ENCODE measurements around the gene ATXN3.

Gene ATXN3

DNA sequence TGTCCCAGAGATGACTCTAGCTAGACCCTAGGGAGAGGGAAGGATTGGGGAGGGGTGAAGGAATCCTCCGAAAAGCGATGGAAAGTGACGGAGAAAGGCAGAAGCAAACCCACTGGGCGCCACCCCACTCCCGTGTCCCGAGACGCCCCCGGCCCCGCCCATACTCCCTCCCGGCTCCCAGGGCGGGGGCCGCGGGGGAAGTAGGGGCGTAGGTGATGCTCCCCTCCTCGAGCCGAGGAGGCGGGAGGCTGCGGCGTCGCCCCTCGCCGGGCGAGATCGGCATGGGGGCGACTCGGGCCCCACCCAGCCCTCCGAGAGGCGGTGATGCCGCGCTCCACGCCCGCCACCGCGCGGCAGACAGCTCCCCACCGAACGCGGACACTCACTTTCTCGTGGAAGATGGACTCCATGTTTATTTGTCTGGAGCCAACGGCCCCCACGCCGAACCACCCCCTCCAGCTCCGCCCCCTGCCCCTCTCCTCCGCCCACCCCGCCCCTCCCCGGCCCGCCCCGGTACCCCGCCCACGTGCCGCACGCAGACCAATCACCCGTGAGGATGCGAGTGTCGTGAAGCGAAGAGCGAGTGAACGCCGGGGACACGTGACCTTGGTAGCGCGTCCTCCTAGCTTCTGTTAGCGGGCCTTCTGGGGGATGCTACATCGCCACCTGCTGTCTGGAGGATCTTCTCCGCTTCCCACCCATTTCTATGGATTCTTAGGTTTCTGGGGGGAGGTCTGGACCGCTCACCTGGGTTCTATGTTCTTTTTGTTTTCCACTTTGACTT is at the start of gene ATXN3:
Gene ATXN3 (minus strand): TSS at position 440 of the 784 bp plus-strand sequence. CDS start 30 bp downstream, at position 410.
- peak; percentile 93 for DNase-seq (ENCODE audit: low read depth)

DNA sequence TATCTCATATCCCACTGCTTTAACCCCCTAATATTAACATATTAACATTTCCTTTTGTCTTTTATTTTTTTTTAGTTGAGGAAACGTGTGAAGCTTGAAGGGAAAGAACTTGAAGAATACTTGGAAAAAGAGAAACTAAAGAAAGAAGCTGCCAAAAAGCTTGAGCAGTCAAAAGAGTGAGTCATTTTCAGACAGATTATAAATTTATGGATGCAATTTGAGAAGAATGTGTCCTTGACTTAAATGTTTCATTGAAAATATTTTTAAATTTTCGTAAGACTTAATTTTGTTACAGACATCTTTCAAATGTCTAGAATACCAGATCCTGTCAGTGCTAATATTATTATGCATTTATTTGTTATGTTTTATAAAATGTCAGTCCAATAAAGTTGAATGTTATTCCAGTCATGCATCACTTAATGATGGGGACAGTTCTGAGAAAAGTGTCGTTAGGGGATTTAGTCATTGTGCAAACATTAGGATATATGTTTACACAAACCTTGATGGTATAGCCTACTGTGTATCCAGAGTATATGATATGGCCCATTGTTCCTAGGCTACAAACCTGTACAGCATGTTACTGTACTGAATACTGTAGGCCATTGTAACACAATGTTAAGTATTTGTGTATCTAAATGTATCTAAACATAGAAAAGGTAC is 48.0 kb upstream of the ATXN3 start:
- no peak for DNase-seq (ENCODE audit: low read depth)

- no peak for DNase-seq (ENCODE audit: low read depth)
Measured at GRCh38 chr14:92153581-92153980, 47.2 kb upstream of the ATXN3 start.

DNA sequence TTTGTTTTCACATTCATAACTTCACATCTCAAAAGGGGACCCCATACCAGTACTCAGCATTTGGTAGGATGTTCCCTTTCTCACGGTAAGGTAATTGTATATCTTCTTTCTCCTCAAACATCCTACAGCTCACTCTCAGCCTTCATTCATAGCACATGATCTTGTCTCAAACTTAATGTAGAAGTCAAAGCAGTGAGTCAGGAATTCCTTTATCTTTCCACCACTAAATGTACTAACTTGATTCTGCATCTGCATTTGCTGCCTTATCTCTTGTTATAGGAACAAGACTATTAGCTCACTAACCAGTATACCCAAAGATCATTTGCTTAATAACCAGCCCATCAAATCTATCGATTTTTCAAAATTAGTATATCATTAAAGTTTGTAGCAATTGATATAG is 38.3 kb upstream of the ATXN3 start:
- no peak for DNase-seq (ENCODE audit: low read depth)

DNA sequence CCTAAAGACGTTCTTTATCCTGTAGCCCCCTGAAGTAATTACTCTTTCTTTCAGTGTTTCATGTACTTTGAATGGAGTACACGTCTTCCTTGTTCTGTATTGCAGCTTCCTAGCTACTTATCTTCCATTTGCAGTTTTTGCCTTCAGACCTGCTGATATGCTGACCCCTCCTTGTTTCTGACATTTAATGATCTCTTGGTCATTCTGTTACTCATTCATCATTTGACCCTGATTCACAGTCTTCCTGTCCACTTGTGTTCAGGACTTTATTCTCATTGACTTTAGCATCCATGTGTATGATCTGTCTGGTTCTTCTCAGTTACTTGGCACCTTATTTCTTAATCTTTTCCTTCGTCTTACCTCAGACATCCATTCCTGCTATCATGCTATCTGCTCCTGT is 37.6 kb upstream of the ATXN3 start:
- no peak for DNase-seq (ENCODE audit: low read depth)

DNA sequence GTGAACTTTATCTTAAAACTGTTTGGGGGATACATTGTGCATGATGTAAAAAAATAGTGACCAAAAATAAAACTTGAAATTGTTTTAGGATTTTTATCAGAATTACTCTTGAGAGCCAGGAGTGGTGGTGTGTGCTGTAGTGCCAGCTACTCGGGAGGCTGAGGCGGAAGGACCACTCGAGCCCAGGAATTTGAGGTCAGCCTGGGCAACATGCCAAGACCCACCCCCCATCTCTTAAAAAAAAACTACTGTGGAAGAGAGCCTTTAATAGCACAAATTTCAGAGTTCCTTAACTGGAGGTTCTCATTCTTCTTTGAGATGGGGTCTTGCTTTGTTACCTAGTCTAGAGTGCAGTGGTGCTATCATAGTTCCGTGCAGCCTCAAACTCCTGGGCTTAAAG is 36.9 kb upstream of the ATXN3 start:
- no peak for DNase-seq (ENCODE audit: low read depth)

- no peak for DNase-seq (ENCODE audit: low read depth)
Measured at GRCh38 chr14:92135269-92135668, 28.9 kb upstream of the ATXN3 start.

DNA sequence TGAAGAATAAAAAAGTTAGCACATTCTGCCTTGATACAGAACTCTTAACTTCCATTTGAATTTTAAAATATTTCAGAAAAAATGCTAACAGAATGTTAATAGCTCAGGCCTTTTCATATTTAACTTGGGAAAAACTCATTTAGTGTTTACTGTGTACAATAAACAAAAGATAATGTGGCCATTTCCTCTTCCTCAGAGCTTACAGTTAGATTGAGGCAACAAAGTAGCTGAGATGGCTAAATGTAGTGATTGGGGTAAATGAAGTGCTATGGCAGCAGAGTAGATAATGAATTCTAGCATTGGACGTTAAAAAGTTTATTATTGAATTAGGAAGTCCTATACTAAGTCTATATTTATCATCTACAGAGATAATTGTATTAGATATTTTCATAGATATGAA is 28.1 kb upstream of the ATXN3 start:
- DNase-seq (ENCODE audit: low read depth) = no peak

GRCh38 chr14:92122761-92123160 is 16.4 kb upstream of the ATXN3 start:
- DNase-seq (ENCODE audit: low read depth) = no peak

DNA sequence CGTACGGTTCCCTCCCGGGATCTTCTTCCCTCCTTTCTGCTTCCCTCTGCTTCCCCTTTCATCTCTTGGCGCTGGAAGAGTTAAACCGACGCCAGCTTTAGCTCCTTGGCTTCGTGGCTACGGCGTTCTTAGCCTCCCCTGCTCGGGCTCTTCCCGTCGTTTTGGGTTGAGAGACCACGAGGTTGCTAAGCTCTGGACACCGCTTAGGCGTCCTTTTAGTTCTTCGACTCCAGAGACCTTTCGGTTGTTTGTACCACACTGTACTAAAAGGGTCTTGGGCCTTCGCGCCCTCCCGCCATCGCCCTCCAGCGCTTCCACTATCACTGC is 15.9 kb upstream of the ATXN3 start:
- DNase-seq (ENCODE audit: low read depth) = no peak

DNA sequence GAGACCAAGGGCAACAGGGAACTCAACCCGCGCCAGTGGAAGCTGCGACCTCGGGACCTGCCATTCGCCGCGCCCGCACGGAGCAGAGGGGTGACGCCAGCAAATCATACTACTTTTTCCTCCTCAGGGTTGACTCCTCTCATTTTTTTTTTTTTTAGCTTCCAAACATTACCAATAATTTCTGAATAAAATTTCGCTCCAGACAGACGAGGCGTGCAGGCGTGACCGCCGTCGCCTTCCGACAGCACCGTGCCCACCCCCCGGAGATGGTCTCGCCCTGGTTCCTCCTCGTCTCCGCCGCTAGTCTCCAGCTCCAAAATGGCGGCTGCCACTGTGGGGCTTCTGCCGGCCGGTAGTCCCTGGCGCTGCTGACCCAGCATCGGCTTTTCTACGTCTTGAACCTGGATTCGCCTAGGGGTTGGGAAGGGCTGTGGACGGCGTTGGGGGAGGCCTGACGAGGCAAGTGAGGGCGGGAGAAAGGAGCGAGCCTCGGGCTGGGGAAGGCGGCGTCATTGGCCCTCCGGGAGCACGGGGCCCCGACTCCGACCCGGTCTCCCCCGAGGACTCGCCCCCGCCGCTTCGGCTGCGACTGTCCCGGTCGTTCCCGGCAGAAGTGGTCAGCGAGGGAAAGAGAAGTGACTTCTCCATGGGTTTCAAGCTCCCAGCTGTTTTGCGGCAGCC is 15.4 kb upstream of the ATXN3 start, which contains the start of the genes CPSF2 and NDUFB1:
Gene CPSF2 (plus strand): TSS at position 300 of the 681 bp plus-strand sequence. CDS start 9,016 bp downstream, outside the sequence.
Gene NDUFB1 (minus strand): TSS at position 37 of the 681 bp plus-strand sequence. CDS start 4,069 bp downstream, outside the sequence.
- peak; percentile 77 for DNase-seq (ENCODE audit: low read depth)

DNA sequence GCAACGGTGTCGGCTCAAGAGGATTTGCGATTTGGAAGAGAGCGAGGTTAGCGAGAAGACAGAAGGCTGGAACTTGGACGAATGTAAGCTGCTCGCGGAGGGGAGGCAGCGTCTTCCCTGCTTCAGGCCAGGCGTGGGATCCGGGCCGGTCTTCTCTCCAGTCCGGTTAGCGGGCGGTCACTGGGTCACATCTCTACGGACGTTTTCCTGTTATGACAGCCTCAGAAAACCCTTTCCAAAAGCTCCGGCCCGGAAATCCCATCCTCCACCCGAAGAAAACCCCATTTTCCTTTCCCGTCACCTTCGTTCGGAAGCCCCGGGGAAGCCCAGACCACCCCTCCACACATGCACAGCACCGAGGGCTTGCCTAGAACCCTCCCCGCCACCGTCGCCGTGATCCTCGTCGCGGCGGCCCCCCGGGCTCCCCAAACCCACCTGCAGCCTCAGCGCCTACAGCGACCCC is 14.9 kb upstream of the ATXN3 start:
- no peak for DNase-seq (ENCODE audit: low read depth)

DNA sequence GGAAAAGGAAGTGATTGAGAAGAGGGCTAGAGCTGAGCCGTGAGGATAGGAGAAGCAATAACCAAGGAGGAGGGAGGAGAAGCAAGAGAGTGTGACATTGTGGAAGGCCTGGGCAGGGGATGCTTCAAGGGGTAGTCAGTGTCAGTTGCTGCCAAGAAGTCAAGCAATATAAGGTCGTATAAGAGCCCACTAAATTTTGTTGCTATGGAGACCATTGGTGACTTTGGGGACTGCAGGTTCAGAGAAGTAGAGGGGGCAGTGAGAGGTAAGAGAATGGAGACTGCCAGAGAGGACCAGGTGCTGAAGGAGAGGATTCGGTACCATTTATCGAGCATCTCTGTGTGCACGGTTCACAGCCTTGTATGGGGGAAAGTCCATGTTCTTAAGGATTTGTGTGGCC is 3.1 kb upstream of the ATXN3 start:
- DNase-seq (ENCODE audit: low read depth) = no peak

GRCh38 chr14:92108345-92109254 is 2.2 kb upstream of the ATXN3 start:
- DNase-seq (ENCODE audit: low read depth) = no peak

DNA sequence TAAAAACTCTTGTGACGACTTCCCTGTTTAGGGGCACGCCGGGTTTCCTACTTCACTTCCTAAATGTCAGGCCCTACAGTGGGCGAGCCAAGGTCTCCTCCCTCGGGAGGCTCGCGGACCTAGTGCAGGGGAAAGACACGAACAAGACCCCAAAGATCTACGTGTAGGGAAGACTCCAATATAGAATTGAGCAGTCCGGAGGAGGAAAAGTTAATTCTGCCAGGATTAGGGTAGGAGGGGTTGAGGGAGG is 564 bp downstream of the ATXN3 start:
- no peak for DNase-seq (ENCODE audit: low read depth)

GRCh38 chr14:92105073-92105892 is 1.1 kb downstream of the ATXN3 start:
- DNase-seq (ENCODE audit: low read depth) = no peak

GRCh38 chr14:92103363-92103989 is 2.9 kb downstream of the ATXN3 start:
- DNase-seq (ENCODE audit: low read depth) = no peak

- no peak for DNase-seq (ENCODE audit: low read depth)
Measured at GRCh38 chr14:92099802-92100201, 6.6 kb downstream of the ATXN3 start.

DNA sequence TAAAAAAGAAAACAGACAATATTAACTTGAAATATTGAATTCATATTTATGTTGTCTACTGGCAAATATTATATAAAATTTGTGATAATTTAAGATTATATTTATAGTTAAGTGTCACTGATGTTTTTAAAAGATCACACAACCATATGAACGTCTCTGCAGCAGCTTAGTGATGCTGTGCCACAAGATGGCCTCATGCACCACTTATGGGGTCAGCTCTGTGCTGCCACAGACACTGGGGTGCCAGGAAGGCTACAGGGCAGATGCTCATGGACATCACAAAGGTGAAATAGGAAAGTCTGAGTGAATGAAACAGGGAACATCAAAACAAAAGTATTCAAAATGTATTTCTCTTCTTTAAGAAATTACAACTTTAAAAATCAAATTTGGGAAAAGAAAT is 13.1 kb downstream of the ATXN3 start:
- DNase-seq (ENCODE audit: low read depth) = no peak

GRCh38 chr14:92088494-92088893 is 17.9 kb downstream of the ATXN3 start:
- DNase-seq (ENCODE audit: low read depth) = no peak

DNA sequence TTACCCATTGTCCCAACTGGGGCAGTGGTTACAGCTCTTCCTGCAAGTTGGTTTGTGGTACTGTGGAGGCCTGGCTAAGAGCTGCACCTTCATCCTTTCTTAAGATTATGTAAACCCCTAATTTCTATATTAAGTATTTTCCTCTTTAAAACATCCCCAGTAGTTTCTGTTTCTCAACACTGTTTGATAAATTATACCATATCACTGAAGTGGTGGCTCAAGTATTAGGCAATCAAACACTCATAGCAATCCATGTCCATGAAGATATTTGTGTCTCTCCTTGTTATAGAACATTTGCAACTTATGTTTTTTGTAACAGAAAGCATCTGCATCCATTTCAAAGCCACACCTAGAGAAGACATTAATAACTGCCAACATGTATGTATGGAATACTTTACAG is 31.8 kb downstream of the ATXN3 start:
- DNase-seq (ENCODE audit: low read depth) = no peak
